DMS79 (cell line): ENCODE results near the gene BMP7.
A peak's percentile ranks its signal among the peaks of the same experiment; 100 is the strongest.
"Not testable (repeated sequence)": the region's sequence is repeated elsewhere in the genome, so short reads cannot be mapped to it uniquely, and the experiment has no call there.

ENCODE experiments used
- DNase-seq: peaks from one replicate; lab custom pipeline; 2025; lab: John Stamatoyannopoulos, UW

The BMP7 gene

DNA sequence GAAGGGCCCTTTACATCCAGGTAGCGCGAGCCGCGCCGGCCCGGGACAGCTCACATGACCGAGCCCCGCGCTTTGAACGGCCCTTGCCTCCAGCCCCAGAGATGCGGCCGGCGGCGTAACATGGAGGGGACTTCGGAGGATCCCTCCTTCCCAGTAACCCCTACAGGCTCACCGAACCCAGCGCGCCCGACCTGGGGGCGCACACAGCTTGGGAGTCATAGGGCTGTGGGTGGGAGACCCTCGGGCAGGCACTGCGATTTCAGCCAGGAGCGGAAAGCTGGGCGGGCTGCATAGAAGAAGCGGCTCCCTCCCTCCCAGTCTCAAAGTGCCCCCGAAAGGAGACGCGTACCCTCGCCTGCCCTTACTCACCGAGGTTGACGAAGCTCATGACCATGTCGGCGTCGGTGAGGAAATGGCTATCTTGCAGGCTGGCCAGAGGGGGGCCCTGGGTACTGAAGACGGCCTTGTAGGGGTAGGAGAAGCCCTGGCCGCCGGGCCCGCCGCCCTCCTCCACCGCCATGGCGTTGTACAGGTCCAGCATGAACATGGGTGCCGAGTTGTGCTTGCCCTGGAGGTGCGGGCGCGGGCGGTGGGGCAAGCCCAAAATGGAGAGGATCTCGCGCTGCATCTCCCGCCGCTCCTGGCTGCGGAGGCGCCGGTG lies 975 bp downstream of the BMP7 start:
- DNase-seq, result no peak

DNA sequence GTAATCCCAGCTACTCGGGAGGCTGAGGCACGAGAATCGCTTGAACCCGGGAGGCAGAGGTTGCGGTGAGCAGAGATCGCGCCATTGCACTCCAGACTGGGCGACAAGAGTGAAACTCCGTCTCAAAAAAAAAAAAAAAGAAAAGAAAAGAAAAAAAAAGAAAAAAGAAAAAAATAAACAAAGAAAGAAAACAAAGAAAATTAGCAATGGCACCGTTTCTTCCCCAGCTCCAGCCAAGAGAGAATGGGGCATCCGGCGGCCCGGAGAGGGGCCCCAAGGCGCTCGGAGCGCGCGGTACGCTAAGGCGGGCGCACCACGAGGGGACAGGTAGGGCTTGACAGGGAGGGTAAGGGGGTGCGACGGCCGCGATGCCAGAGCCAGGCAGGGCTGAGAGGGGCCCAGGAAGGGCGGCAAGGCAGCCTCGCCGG lies 1.5 kb downstream of the BMP7 start:
- DNase-seq, result not testable (repeated sequence)

DNA sequence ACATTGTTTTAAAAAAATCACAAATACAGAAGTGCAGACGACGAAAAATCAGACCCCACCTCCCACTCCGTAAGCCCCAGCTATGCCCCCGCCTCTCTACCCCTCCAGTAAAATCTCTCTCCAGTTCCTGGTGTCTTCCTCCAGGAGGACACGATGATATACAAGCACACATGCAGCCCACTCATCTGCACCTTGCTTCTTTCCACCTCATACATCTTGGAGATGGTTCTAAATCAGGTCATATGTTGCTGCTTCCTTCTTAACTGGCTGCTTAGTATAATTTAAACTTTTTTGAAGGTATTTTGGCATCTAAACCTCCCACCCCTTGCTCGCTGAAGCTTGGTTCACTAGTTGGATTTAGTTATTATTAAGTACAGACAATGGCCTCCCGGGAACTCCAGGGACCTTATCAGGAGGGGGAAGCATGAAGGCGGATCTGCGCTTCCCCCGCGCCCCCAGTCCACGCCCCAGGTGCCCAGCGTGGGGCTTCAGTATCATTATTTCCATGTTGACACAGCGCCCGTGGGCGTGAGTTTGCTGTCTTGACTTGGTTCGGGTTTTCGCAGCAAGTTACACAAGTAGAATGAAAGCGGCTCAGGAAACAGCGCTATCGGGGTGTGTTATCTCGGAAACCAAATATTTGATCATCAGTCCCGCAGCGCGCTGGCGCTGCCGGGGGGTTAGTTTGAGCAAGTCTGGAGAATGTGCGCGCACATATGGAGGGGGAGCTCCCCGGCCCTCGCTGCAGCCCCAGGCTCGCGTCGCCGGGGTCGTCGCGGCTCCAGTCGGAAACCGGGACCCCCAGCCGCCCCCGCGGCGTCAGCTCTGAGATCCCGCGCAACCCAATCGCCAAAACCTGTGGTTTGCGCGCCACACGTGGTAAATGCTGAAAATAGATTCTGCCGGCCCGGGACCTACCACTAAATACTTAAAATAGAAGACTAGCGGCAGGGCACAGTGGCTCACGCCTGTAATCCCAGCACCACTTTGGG lies 2.3 kb downstream of the BMP7 start:
- DNase-seq, result peak; percentile 11

DNA sequence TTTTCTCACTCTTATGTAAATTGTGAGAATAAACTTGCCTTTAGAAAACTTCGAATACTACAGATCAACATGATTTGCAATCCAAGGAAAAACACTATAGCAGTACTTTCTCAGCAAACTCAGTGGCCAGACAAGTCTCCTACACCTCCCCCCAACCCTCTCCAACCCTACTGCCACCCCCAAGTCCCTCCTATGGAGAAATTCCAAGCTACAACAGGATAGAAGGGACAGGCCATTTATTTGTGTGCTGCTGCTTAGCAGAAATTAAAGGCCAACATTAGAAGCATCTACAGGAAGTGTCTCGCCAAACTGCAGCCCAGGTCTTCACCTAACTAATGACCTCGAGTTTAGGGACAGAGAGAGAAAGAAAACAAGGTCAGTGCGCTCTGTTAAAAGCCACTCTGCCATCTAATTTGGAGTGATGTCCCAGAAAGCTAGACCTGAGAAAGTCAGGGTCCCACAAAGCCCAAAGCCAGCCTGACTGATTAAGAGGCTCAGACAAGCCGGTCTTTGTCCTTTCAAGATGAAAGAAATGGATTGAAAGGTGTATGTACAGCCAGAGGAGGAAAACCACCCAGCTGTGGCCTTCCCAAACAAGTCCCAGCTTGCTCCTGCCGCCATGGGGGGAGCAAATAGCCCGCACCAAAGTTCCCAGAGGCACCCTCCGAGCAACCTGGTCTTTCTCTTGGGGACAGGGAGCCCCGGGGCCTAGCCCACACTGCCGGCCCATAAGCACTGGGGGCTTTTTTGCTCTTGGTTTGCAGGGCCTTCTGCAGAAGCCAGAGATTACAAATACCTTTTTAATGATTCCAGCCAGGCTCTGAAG lies 3.4 kb downstream of the BMP7 start:
- DNase-seq, result peak; percentile 21

DNA sequence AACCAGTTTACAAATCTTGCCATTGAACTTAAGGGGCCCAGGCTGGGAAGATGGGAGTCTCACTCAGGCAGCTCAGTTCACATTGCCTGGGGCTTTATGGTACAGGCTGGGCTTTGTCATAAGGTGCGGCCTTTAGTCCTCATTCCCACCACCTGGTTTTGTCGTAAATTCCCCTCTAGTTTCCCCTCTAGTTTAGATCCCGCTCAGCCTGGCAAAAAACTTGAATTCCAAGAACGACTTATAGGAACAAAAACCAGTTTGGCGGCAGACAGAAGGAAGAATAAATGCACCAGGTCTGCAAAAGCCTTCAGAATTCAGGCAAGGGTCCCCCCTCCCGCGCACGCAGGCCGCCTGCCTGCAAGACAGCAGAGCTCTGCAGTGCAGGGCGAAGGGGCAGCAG lies 4.1 kb downstream of the BMP7 start:
- DNase-seq, result no peak

DNA sequence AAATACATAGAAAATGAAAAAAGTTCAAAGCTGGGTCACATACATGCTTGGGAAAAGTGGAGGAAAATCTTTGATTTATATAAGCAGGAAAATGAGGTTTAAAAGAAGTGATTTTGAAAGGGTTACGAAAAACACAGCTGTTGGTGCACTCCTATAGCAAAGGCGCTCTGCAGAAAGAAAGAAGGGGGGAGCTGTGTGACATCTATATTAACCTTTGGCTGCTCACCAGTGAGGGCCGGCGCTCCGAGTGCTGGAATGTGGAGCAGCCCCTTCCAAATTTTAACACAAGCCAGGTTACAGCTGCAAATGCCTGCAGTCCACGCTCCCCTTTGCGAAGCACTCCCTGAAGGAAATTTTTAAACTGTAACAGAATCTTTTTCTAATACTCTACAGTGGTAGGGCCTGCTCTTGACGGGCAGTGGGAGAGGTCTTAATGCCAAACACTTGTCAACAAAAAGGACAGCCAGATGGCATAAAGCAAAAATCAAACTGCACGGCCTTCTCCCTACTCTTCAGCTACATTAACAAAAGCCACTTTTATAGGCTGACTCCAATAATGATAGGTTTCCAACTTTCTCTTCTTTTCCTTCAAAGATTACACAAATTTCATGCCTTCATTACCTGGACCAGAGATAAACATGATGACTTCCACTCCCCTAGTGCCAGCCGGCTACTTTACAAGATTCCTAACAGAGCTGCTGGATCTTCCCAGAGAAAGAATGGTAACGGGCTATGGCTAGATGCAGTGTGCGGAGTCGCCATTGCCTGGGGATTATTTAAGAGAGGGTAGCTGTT lies 4.8 kb downstream of the BMP7 start:
- no peak for DNase-seq

DNA sequence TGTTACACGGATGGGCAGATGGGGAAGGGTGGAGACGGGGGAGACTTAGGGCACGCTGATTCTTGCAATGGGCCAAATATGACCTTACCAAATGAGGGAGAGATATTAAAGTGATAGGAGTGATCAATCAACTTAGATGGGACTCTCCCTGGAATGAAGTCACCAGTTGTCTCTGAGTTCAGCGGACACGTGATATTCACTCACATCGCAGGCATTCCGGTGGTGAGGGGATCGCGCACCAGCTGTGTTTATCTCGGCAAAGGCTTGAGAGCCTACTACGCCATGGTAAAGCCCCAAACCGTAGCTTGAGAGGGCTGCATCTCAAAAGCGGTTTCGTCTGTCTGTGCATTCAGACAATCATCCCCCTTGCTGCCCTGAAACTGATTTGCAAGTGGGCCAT lies 5.5 kb downstream of the BMP7 start:
- peak; percentile 26 for DNase-seq

DNA sequence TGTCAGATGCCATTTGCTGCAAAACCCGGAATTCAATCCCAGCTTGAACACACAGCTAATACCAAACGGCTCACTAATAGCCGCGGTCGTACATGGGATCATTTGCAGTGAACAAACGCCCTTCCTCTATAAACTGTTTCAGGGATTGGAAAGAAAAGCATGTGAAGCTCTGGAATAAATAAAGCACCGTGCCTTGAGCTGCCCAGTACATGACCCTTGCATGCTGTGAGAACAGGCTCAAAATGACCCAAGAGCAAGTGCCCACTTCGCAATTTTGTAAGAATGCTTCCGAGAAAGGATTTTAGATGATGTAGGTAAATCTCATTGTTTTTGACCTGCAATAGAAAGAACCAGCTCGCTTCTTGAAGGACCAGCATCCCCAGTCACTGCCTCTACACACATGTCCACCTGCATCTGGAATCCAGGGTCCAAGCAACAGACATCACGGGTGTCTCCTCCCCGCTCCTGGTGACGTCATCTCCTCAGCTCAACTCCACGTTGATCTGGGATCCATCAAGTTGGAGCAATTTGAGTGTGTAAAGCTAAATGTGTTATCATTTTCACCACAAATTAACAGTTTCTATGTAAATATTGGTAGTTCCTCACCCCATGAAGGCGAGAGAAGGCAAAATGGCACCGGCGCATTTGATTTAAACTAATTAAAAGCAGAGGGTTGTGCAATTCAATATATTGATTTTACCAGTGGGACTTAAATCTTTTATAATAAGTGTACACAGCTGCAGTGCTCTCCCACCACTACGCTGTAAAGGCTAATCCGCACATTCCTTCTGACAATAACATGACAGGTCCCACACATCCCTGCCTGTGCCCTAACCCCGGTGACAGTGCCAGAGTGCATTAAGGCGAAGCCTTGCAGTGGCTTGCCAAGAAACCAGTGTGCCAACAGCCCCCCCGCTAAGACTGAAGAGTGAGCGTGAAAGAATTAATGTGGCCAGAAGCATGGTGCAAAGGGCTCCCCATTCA lies 6.2 kb downstream of the BMP7 start:
- no peak for DNase-seq

DNA sequence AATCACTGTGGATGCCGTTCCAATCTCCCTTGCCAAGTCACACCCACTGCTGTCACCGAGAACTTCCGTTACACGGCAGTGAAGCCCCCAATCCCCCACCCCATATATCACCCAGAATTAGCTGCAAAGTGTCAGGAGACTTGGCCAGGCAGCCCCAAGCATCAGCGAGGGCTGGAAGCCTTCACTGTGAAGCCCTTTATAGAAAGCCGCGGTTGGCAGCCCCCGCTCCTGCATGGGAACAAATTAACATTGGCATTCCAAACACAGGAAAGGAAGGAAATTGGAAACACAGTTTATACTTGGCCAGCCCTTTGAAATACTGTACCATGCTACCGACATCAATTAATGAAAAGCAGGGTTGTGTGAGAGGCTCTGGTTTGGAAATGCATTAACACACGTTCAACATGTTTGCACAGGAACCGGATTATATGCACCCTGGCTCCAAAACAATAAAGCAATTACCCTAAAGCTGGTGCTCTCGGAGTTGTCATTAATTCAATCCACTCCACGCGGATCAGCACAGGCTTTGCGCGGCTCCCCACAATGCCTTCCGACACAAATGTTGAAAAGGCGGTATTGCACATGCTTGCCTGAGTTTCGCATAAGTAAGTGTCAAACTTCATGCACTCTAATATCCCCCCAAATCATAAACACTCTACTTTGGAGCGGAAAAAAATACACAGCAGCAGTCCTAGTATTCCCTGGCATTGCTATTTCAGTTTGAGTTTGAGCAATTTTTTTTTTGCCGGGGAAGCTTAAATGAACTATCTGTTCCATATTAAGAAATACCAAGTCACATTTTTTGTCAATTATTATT lies 7.1 kb downstream of the BMP7 start:
- no peak for DNase-seq

DNA sequence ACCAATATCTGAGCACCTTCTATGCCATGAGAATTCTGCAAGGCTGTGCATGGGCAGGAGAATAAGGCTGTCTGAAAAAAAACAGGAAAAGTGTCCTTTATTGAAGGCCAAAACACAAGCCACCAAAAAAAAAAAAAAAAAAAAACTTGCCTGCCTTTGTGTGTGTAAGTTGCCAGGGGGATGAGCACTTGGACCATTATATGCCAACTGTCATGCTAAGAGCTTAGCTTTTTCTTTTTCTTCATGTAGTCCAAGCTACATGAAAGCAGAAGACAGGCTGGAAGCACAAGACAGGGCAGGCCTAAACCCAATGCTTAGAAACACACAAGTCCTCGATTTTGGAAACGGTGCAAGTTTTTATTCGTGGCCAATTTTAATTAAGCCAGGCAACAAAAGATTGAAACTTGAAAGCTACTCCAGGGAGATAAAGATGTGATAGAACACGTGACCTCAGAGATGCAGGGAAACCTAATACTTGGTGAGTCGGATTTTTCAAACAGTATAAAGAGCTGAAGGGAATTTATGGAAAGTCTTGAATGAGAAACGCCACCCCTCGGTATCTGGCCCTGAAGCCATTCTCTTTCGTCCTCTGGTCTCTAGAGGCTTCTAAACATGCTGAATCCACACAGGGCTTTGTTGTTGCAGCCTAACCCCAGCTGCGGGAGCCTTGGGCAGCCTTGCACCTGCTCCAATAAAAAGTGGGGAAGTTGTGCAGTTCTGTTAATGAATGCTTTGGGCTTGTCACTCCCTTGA lies 8.6 kb downstream of the BMP7 start:
- peak; percentile 53 for DNase-seq

DNA sequence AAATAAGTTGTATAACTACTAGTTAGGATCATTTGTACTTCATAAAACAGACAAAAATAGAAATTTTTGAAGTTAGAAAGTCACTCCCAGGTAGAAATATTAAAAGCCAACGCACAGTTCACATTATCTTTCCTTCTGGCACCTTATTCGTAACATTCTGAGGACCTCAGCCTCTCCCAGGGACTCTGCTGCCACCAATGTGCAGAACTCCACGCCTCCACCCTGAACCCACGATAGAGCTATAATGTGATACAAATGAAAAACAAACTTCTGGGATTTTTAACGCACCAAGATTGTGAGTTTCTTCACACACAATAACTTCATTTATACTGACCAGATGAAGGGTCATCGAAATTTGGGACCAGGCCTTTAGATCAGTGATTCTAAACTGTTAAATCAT lies 9.5 kb downstream of the BMP7 start:
- DNase-seq, result no peak

DNA sequence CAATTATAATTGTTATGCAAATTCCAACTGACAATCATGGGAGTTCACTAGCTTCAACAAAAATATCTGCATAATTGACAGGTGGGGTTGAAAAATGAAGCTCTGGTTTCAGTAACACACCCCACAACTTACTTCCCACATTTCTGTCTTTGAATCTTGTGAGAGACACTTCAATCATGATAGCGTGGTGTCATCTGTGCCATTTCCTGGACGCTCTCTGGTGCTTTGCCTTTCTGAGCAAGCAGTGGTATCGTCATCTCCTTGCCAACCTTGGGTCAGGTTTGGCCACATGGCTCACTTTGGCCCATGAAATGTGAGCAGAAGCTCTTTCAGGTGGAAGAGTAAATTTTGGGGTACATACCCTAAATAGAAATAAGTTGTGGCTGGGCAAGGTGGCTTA lies 10.2 kb downstream of the BMP7 start:
- no peak for DNase-seq

DNA sequence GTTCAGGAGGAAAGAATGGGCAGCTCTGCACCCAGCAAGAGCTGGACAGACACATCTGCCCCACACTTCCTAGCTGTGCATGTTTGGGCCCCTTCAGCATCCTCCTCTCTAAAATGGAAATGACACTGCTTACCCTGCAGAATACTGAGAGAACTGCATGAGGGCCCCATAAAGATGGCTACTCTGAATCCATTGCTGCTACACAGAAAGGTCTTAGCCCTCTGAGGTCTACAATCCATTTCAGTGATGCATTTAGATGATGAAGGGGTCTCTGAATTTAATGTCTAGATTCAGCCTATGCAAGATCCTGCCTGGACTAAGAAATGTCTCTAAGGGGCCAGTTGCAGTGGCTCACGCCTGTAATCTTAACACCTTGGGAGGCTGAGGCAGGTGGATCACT lies 11.3 kb downstream of the BMP7 start:
- DNase-seq, result no peak

DNA sequence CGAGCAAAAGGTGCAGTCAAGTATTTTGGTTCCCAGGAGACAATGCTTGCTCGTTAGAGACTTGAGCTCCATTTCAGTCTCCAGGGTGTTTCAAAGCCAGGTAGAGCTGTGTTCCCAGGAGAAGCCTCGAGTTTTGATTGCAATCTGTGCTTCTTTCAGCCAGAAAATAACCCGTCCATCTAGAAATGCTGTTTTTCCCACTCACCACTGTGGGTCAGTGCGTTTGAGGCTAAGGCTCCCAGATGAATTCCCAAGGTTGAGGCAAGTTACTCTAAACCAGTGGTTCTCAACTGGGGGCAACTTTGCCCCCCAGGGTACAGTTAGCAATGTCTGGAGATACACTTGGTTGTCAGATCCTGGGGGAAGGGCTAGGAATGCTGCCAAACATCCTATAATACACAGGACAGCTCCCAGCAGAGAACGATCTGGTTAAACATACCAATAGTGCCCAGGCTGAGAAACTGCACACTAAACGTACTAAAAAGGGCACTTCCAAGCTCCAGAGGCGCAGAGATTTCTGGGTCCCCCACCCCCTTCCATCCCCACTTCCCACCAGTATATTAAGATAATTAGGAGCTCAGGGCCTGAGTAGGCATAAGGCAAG lies 13.8 kb downstream of the BMP7 start:
- DNase-seq, result no peak

DNA sequence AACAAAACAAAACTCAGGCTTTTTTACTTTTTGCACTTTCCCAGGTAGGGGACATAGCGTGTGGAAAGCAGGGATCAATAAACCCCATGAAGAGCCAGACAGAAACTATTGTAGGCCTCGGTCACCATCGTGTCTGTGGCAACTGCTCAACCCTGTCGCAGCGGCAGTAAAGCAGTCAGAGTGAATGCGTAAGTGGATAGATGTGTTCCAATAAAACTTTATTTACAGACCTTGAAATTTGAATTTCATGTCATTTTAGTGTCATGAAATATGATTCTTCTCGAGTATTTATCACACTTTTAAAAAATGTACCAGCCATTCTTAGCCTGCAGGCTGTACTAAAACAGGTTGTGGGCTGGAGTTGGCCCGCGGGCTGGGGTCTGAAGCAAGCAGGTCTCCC lies 14.5 kb downstream of the BMP7 start:
- DNase-seq, result no peak

DNA sequence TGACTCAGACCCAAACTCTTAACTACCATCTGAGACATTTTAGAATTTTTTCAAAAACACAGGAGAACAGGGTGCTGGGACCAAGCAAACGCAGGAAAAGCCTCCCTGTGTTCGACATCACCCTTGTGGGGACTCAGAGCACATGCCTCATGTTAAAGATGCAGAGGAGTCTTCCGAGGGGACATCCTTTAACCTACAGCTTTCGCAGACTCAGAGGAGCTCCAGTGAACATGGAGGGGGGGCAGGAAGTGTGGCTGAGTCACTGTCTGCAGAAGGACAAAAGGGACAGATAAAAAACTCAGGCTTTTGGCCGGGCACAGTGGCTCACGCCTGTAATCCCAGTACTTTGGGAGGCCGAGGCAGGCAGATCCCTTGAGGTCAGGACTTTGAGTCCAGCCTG lies 15.1 kb downstream of the BMP7 start:
- DNase-seq, result no peak

DNA sequence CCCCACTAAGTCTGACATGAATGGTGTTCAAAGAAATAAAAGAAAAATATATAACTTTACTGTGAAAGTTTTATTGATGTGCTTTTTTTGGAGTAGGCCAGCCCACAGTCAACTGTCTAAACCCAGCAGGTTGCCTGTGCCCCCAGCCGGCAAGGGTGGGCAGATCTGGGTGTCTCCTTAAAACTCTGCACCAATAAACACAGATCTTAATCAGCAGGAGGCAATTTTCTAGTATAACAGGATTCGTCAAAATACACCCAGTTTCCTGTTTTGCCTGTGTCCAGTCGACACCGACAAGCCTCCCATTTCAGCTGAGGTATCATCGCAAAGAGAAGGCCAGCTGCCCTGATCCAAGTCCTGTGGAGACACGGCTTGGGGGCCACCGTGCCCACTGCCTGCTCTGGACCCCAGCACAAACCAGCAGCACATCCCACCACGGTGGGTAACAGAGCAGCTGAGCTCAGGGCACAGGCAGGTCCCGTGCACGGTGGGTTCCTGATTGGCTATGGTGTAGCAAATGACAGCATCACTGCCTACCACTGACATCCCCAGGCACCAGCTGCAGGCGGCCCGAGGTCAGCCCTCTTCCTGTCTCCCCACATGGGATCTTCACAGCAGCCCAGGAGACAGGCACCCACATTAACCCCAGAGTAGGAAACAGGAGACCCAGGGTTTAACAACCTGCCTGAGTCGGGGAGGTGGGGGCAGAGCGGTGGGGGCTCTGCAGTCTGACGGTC lies 15.7 kb downstream of the BMP7 start:
- DNase-seq, result no peak

DNA sequence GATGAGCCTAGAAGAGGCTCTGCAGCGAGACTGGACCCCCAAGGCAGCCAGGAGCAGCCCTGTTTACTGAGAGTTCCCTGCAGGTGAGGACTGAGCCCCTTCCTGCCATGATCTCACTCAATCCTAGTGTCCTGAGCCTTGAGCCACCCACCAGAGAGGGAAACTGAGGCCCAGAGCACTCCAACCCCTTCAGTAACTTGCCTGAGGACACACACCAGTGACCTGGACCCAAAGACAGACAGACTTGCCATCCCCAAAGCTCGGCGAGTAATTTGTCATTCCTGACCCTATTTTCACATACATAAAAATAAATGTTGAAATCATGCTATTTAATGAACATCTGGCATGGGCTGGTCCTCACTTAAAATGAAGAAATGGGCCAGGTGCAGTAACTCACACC lies 16.7 kb downstream of the BMP7 start:
- no peak for DNase-seq
